ENCODE measurements around the gene SDHC.

GRCh38 chr1:161311595-161312181, 2.5 kb upstream of the SDHC start:
- TF ChIP-seq, protein P1, sequence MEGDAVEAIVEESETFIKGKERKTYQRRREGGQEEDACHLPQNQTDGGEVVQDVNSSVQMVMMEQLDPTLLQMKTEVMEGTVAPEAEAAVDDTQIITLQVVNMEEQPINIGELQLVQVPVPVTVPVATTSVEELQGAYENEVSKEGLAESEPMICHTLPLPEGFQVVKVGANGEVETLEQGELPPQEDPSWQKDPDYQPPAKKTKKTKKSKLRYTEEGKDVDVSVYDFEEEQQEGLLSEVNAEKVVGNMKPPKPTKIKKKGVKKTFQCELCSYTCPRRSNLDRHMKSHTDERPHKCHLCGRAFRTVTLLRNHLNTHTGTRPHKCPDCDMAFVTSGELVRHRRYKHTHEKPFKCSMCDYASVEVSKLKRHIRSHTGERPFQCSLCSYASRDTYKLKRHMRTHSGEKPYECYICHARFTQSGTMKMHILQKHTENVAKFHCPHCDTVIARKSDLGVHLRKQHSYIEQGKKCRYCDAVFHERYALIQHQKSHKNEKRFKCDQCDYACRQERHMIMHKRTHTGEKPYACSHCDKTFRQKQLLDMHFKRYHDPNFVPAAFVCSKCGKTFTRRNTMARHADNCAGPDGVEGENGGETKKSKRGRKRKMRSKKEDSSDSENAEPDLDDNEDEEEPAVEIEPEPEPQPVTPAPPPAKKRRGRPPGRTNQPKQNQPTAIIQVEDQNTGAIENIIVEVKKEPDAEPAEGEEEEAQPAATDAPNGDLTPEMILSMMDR (tag by site-specific recombination; IDR thresholded peaks at IDR 0.05): no peak
- TF ChIP-seq SALL2 (tag by site-specific recombination; IDR thresholded peaks at IDR 0.05; ENCODE audit: borderline replicate concordance) (no peak), SP7 (tag by site-specific recombination; IDR thresholded peaks at IDR 0.05) (no peak), ZSCAN30 (tag by site-specific recombination; IDR thresholded peaks at IDR 0.05) (no peak), ZNF394 (tag by site-specific recombination; IDR thresholded peaks at IDR 0.05; ENCODE audit: borderline replicate concordance) (no peak), ZNF174 (tag by site-specific recombination; IDR thresholded peaks at IDR 0.05) (no peak), REST (tag by site-specific recombination; IDR thresholded peaks at IDR 0.05) (no peak), ZNF561 (tag by site-specific recombination; IDR thresholded peaks at IDR 0.05; ENCODE audit: borderline replicate concordance) (no peak), ZBTB8A (tag by site-specific recombination; IDR thresholded peaks at IDR 0.05) (no peak), ZEB2 (tag by site-specific recombination; IDR thresholded peaks at IDR 0.05) (no peak), ZNF274 (IDR thresholded peaks at IDR 0.05; ENCODE audit: low read length) (no peak), ZNF274 (tag by site-specific recombination; IDR thresholded peaks at IDR 0.05; ENCODE audit: borderline replicate concordance) (no peak), HIC1 (tag by site-specific recombination; IDR thresholded peaks at IDR 0.05) (no peak)
